Measurements from ENCODE around the gene HOXD13. TPM values are rescaled to one million over a fixed set of nuclear protein-coding genes. Genes with fewer than 3 reads are reported as not detected.

The HOXD13 gene
- total and polyA plus RNA-seq, 2 of the 8 experiments (the other 6 are each of a cell fraction or from before 2014, with no cell fraction given) = not detected

- Histone ChIP-seq H2BK120ac (replicated peaks; ENCODE audit: low read depth, low read length) (no peak overlapping the region), H4K20me1 (replicated peaks in 1 of 2; ENCODE audit: control insufficient read depth in 1 of 2, insufficient read depth in 2 of 2, low read length in 2 of 2) (peaks cover 21 to 38% of the 10 kb centered on the region in 2 experiments), H3K9me3 (ENCODE audit: insufficient read depth in 2 of 2, low read depth in 1 of 2, low read length in 1 of 2) (no peaks in the 10 kb centered on the region; a peak in 1 of 4 replicates), H3K4me3 (ENCODE audit: extremely low read depth in 1 of 4, insufficient read depth in 2 of 4, low read depth in 3 of 4, low read length in 4 of 4) (no peak overlapping the region), H3K27ac (ENCODE audit: low read depth, low read length) (no peak overlapping the region), H3K79me1 (ENCODE audit: low read depth, low read length) (no peaks in the 10 kb centered on the region), H3K23me2 (ENCODE audit: low read depth, low read length) (peaks cover 6% of the 10 kb centered on the region), H3K23ac (ENCODE audit: insufficient read length) (no peak overlapping the region), H3K14ac (ENCODE audit: insufficient read length) (no peak overlapping the region), H3K27me3 (replicated peaks in 1 of 4; ENCODE audit: control insufficient read depth in 3 of 4, extremely low read depth in 1 of 4, insufficient read depth in 3 of 4, low read length in 3 of 4) (peaks cover 79 to 98% (median 91%) of the 10 kb centered on the region in 4 experiments), H3K4ac (replicated peaks; ENCODE audit: insufficient read length, low read depth, low read length) (no peak overlapping the region), H3K36me3 (ENCODE audit: control insufficient read depth in 2 of 4, insufficient read depth in 4 of 4, low read length in 3 of 4) (peaks cover 0 to 5% (median 0%) of the 10 kb centered on the region in 4 experiments; a peak in 1 of 8 replicates), H3K9ac (replicated peaks in 1 of 4; ENCODE audit: extremely low read depth in 1 of 4, low read depth in 3 of 4, low read length in 3 of 4) (no peak overlapping the region), H3K56ac (replicated peaks; ENCODE audit: insufficient read length, low read depth, low read length) (no peak overlapping the region), H2BK20ac (ENCODE audit: low read length) (no peak overlapping the region), H3K18ac (ENCODE audit: extremely low read depth, low read length) (no peak overlapping the region), H4K91ac (replicated peaks; ENCODE audit: insufficient read length, low read length) (no peak overlapping the region), H3K4me2 (ENCODE audit: insufficient read depth in 1 of 2, low read depth in 2 of 2, low read length in 2 of 2) (peak overlapping the region in 1 of 2 experiments; percentile 66; a peak in 1 of 4 replicates), H2AFZ (ENCODE audit: low read length) (no peak overlapping the region), H4K5ac (ENCODE audit: insufficient read length, low read depth, low read length) (no peak overlapping the region), H3K79me2 (ENCODE audit: control insufficient read depth in 1 of 2, insufficient read depth in 2 of 2, low read length in 2 of 2) (no peaks in the 10 kb centered on the region), H2BK15ac (ENCODE audit: low read length) (no peak overlapping the region), H2AK5ac (ENCODE audit: low read depth, low read length) (no peak overlapping the region; the same call in 1 of the 2 replicates), H2BK12ac (ENCODE audit: low read depth, low read length) (no peak overlapping the region), H3K4me1 (replicated peaks in 1 of 4; ENCODE audit: control insufficient read depth in 3 of 4, insufficient read depth in 4 of 4, low read length in 3 of 4) (peaks cover 0 to 25% (median 15%) of the 10 kb centered on the region in 4 experiments; a peak in 6 of 7 replicates), H2BK5ac (ENCODE audit: low read depth, low read length) (no peak overlapping the region), H4K8ac (ENCODE audit: extremely low read depth, insufficient read depth, low read length) (no peak overlapping the region)
- CTCF ChIA-PET (ENCODE audit: partially characterized antibody) = interaction anchor here (0.5 to 6.5 kb wide), 9 partner anchors 11 to 843 kb away, joined by 3 to 130 read pairs (median 5); partner anchors contain the start of genes EVX2 and HOXD9
- WGBS, 2 experiments (ENCODE audit: extremely low coverage in 1 of 2, insufficient coverage in 1 of 2, insufficient read length in 1 of 2, insufficient replicate concordance in 2 of 2, low coverage in 1 of 2, low lambda C conversion rate in 2 of 2, missing lambda C conversion rate in 1 of 2) = 21% methylated on average over 8 of the region's 8 CpGs; no CpG with 5 or more reads in 1 of the 2 experiments
- FAIRE-seq (no peak), DNase-seq (ENCODE audit: low read depth in 1 of 2, low spot score in 2 of 2) (no peak)
- TF ChIP-seq CTCF (IDR thresholded peaks at IDR 0.05; ENCODE audit: control extremely low read depth in 1 of 3, insufficient read depth in 1 of 3, low read depth in 1 of 3, low read length in 3 of 3) = no peak
- no peak for TF ChIP-seq POU5F1 (IDR thresholded peaks at IDR 0.05; ENCODE audit: low read depth, low read length)
- TF ChIP-seq SUZ12 (IDR thresholded peaks at IDR 0.05; ENCODE audit: low read length) = peak; percentile 86; the same call in 1 of the 2 replicates
- TF ChIP-seq EZH2 (IDR thresholded peaks at IDR 0.05; ENCODE audit: low read depth, low read length, severe bottlenecking) = peak; percentile 83
- 0 out of 2 replicates have a peak, but pooled peaks have one; percentile 1 for TF ChIP-seq CBX8 (IDR thresholded peaks at IDR 0.05; ENCODE audit: borderline replicate concordance, low read depth, low read length)
- POLR2A ChIA-PET (ENCODE audit: partially characterized antibody) = interaction anchor here (0.7 to 2.1 kb wide), 4 partner anchors 11 to 456 kb away, joined by 3 to 7 read pairs (median 5); no protein-coding TSS in a partner anchor
Measured at GRCh38 chr2:176093898-176094249, 1.4 kb downstream of the HOXD13 start.

All from H1 (cell line).